ENCODE data around the gene LSMEM2.

The LSMEM2 gene

GRCh38 chr3:50286322-50287227 is 7.7 kb downstream of the LSMEM2 start:
- DNase-seq (ENCODE audit: low read depth) = no peak
- TF ChIP-seq MAX (IDR thresholded peaks at IDR 0.05; ENCODE audit: low read depth, low read length) (no peak), MYC (IDR thresholded peaks at IDR 0.05; ENCODE audit: low read depth, low read length) (no peak), CTCF (IDR thresholded peaks at IDR 0.05; ENCODE audit: low read depth, low read length) (no peak), POLR2A (IDR thresholded peaks at IDR 0.05; ENCODE audit: extremely low read depth, insufficient read length) (no peak)
- H3K4me3 ChIP-seq (ENCODE audit: low read depth, low read length) = no peak overlapping the region

DNA sequence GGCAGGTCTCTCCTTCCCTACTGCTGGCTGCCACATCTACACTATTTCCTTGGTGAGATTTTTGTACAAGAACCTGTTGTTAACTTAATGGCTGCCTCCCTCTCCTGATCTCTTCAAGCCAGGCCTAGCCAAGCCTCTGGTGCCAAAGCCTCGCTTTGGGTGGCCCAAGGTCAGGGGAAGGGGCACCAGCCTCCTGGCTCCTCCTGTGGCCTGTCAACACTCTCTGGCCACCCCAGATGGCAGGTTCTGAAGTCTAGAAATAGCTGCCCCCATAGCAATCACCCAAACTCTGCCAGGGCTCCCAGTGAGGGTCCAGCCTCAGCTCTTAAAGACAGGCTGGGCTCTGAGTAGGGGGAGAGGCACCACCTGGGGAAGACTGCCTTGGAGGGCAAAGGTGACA is 8.4 kb downstream of the LSMEM2 start:
- no peak for DNase-seq (ENCODE audit: low read depth)
- TF ChIP-seq POLR2A (IDR thresholded peaks at IDR 0.05; ENCODE audit: extremely low read depth, insufficient read length) (no peak), CTCF (IDR thresholded peaks at IDR 0.05; ENCODE audit: low read depth, low read length) (no peak), MYC (IDR thresholded peaks at IDR 0.05; ENCODE audit: low read depth, low read length) (no peak), MAX (IDR thresholded peaks at IDR 0.05; ENCODE audit: low read depth, low read length) (no peak)
- no peak overlapping the region for H3K4me3 ChIP-seq (ENCODE audit: low read depth, low read length)

DNA sequence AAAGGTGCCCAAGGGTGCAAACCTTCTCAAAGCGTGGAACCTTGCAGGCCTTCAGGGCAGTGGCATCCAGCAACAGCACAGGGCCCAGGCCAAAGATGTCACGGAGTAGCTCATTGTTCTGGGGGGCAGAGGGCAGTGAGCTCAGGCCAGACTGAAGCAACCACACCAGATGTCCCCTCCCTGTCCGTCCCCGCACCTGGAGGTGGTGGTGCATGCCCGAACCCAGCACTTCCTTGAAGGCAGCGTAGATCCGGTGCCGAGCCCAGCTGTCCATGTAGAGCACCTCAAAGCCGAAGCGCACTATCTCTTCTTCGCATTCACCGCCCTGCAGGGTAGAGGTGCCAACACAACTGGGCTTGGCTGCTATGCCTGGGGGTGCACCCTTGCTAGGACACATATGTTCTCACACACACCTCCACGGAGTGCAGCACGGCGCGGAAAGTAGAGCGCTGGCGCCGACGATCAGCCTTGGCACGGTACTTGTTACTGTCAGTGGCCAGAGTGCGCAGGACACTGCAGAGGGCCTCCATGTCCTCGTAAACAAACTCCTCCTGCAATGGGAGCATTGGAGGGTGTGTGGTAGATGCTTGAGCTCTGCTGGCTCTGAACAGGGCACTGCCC is 9.6 kb downstream of the LSMEM2 start:
- DNase-seq (ENCODE audit: low read depth) = no peak
- no peak for TF ChIP-seq POLR2A (IDR thresholded peaks at IDR 0.05; ENCODE audit: extremely low read depth, insufficient read length)
- TF ChIP-seq MAX (IDR thresholded peaks at IDR 0.05; ENCODE audit: low read depth, low read length) = no peak
- no peak for TF ChIP-seq CTCF (IDR thresholded peaks at IDR 0.05; ENCODE audit: low read depth, low read length)
- TF ChIP-seq MYC (IDR thresholded peaks at IDR 0.05; ENCODE audit: low read depth, low read length) = no peak
- H3K4me3 ChIP-seq (ENCODE audit: low read depth, low read length) = no peak overlapping the region

DNA sequence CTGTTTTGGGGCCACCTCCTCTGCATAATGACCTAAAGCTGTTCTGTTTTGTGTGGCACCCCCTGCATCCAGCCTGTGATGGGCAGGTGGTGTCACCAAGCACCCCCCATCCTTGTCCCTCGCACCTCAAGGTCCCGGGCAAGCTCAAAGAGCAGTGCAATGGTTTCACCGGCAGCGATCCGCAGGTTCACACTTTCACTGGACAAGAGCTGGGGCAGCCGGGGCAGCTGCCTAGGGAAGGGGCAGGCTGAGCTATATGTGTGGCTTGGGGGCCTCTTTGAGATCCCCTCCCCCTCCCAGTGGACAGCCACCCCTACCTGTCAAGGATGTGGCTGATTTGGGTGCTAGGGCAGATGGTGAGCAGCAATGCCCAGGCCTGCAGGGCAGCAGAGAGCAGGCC is 10.2 kb downstream of the LSMEM2 start:
- no peak overlapping the region for H3K4me3 ChIP-seq (ENCODE audit: low read depth, low read length)
- TF ChIP-seq POLR2A (IDR thresholded peaks at IDR 0.05; ENCODE audit: extremely low read depth, insufficient read length) (no peak), MAX (IDR thresholded peaks at IDR 0.05; ENCODE audit: low read depth, low read length) (no peak), CTCF (IDR thresholded peaks at IDR 0.05; ENCODE audit: low read depth, low read length) (no peak), MYC (IDR thresholded peaks at IDR 0.05; ENCODE audit: low read depth, low read length) (no peak)
- DNase-seq (ENCODE audit: low read depth) = no peak

- DNase-seq (ENCODE audit: low read depth) = no peak
- no peak overlapping the region for H3K4me3 ChIP-seq (ENCODE audit: low read depth, low read length)
- no peak for TF ChIP-seq CTCF (IDR thresholded peaks at IDR 0.05; ENCODE audit: low read depth, low read length)
Measured at GRCh38 chr3:50290161-50290641, 11.3 kb downstream of the LSMEM2 start.
